Activated T-cell treated with anti-CD3 and anti-CD28 coated beads, Interleukin-2, amount 50 U/mL, for 1 hour (primary cell): ENCODE data around the gene USH2A.
"Not testable (repeated sequence)": the region's sequence is repeated elsewhere in the genome, so short reads cannot be mapped to it uniquely, and the experiment has no call there.

Experiments
- DNase-seq: peaks from one replicate; pipeline ENCODE4 v3.0.0-alpha.2; 2020

The USH2A gene

GRCh38 chr1:216028631-216029030 is 394.6 kb downstream of the USH2A start:
- DNase-seq: no peak

DNA sequence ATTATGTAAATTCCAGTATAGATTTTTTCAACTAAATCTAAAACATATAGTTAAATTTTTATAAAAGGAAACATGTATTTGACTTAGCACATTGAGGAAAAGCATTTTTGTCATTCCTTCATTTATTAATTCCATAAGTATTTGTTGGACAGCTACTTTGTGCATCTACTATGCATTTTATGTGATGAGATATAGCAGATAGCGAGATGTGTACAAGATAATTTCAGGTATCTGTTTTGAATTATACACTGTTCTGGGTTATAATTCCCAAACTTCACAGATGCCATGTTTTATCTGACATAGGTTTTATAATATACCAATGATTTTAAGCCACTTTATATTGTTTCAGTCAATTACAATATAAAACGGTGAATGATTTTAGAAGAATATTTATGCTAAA is 398.7 kb downstream of the USH2A start:
- DNase-seq: no peak

- DNase-seq: no peak
These were observed 402.4 kb downstream of the USH2A start for GRCh38 chr1:216020743-216021345.

DNA sequence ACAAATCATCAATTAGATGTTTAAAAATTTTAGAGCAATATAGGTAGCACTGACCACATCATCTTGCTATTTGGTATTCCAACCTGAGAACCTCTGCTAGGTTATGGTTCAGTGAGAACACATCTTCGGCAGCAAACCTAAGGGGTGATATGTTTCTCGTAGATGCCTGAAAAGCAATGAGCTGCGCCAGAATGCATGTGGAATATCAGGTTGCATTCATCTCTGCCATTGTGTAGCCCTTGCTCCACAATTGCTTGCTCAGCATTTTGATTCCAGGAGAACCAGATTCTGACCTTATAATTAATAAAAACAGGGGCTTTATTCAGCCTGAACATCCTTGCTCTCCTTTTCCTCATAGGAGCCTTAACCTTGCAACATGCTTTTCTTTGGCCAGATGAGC is 408.1 kb downstream of the USH2A start:
- no peak for DNase-seq

DNA sequence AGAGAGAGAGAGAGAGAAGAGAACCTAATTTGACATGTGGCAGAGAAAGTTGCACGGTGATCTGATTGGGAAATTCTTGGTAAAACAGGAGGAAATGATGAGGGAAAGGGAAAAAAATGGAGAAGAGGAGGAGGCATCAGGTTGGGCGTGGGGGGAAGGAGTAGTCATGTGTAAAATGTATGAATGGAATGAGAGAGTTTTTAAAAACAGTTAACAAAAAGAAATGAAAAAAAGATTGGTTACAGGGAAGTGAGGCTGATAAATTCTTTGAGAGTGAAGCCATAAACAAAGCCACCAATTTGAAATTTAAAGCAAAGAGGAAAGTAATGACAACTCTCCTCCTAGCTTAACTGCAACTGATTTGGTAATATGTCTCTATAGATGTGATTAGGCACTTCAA is 409.2 kb downstream of the USH2A start:
- DNase-seq: no peak

DNA sequence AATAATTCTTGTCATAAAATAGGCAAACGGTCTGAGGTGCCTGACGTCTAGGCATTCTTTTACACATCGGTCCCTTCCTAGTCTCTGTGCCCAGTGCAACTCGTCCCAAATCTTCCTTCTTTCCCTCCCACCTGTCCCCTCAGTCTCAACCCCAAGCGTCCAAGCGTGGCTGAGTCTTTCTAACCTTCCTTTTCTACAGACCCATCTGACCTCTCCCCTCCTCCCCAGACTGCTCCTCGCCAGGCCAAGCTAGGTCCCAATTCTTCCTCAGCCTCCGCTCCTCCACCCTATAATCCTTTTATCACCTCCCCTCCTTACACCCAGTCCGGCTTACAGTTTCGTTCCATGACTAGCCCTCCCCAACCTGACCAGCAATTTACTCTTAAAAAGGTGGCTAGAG is 413.8 kb downstream of the USH2A start:
- not testable (repeated sequence) for DNase-seq

DNA sequence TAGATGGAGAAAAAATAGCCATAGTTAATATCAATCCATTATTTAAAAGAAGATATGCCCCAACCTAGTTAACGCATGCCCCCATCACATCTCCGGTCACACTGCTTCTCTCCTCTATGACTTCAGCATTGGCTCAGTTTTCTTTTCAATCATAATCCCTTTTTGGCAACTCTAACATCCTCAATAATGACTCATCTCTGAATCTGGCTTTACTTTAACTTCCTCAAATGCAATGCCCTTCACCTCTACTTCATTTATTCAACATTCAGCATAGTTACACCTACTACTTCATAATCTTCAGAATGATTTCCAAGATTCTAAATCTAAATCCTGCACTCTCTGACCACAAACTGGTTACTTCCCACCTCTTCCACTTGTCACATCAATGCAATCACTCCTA is 417.3 kb downstream of the USH2A start:
- DNase-seq: no peak

DNA sequence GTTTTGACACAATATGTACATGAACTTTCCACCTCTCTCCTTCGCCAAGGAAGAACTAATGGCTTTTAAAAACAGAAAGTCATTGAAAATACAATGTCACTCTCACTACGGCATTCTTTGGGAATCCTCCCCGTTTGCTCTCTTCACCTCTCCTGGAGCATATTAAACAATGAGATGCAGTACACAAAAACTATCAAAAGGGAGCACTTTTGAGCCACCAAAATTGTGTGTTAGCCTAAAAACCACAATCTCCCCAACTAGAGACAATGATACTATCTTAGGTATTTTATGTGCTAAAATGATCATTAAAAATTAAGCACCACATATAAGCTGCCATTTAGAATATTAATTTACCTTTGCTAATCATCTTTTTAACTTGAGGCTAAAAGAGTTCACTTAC is 430.6 kb downstream of the USH2A start:
- DNase-seq: no peak

DNA sequence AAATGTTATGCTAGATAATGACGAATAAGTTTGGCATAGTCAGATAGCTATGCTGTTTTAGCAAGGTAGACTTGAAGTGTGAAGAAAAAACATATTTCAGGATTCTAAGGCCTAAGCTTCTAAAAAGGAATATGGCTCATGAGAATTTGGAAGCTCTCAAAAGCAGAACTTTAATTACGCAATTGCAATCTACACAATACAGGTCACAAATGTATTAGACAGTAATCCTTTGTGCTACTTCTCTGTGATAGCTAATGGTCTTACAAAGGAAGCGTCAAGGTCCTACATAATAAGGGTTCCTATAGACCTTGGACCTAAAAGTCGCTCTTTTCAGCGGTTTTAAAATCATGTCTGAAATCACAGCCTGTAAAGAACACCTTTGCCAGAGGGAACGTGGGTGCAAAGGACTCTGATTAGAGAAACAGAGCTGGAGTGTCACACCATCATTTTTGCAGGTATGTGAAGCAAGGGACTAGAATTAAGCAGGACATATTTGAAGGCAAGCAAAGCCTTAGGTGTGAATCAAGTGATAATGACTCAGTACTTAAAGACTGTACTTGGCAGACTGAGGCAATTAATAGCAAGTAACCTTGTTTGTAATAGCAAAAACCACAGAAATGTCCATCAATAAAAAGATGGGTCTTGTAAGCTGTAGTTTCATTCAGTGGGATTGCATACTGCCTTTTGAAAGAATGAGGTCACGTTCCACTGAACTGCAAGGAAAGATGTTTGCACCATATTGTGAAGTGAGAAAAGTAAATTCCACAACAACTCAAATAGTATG is 436.0 kb downstream of the USH2A start:
- no peak for DNase-seq

DNA sequence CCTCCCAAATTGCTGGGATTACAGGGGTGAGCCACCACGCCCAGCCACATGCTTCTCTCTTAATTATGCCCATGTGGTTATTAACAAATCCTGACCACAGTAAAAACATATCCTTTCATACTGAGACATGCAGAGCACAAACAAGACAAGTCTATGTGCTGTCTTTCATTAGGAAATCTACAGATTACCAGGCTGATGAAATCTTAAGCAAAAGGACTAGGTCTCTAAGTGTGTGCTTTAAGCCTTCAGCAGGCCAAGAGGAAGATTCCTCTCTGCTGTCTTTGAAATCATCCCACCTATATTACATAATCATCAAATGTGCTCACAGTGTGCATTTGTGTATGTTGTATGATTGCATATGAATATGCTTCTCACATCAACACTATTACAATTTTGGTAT is 436.8 kb downstream of the USH2A start:
- no peak for DNase-seq

DNA sequence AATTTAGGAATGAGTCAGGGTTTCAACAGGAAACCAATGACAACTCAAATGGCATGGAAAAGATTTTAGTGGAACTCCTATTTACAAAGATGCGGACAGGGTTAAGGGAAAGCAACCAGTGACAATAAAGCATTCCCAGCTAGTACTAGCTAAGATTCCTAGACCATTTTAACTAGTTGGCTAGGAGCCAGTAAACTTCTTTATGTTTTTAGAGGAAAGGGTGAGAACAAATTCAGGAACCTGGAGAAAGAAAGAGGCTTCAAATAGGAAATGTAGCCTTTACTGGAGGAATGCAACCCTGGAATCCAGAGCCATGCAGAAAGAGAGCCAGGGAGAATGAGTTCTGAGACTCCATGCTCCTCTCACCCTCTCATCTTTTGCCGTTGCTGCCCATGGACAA is 439.6 kb downstream of the USH2A start:
- DNase-seq: no peak

DNA sequence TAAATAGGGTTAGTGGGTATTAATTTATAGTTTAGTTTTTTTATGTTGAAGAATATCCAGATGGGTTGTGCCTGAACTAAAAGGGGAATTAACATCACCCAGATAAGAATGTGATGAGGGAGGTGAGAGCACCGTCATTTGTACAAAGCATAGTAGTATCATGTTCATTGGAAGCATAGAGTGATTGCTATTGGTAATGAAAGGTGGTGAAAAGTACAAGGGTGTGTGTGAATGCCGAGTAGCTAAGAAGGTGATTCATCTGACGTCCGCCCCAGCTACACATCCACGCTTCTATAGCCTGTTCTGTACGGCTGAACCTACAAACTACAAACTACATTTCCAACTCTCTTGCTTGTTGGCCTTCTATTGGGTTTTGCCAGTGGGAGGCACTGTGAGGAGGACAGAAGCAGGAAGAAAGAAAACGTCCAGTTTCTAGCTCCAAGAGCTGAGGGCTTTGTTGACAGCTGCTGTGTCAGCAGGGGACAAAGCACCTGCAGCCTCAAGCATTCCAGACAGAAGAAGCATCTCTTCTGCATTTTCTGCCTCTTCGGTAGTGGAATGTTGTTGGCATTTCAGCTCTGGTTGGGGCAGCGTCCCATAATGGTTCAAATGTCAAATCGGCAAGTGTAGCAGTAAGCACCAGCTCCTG is 451.3 kb downstream of the USH2A start:
- DNase-seq: no peak

DNA sequence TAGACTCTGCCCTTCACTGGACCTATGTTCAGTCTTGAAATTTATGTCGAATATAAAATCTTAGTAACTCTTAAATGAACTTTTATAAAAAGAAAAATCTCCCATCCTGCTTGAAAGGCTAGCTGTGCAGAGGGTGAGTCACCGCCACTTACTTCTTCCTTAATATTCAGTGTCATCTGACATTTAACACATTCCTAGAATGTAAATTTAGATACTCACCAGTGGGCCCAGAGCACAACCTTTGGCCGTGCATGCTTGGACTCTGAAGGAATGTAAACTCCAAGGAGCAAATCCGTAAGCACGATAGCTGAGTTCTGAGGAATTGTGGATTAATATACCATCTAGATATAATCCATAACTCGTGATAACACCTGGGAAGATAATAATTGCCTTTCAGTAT is 452.8 kb downstream of the USH2A start:
- DNase-seq: no peak

DNA sequence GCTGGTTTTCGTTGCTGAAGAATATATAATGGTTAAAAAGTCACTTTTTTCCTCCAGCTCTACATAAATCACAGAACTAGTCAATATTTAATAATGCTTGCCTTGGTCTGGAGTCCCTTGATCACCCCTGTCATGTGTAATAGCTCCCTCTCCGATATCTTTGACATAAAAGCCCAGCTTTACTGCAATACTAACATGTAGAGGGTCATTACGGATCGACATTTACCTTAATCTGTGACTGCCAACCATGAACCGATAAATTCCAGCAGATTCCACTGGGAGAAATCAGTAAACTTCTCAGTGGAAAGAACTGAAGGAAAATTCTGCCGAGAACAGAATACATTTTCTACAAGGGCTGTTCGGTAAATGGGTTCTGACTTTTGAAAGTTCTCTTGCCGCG is 459.6 kb downstream of the USH2A start:
- DNase-seq: no peak

GRCh38 chr1:215963040-215963439 is 460.2 kb downstream of the USH2A start:
- DNase-seq: no peak

DNA sequence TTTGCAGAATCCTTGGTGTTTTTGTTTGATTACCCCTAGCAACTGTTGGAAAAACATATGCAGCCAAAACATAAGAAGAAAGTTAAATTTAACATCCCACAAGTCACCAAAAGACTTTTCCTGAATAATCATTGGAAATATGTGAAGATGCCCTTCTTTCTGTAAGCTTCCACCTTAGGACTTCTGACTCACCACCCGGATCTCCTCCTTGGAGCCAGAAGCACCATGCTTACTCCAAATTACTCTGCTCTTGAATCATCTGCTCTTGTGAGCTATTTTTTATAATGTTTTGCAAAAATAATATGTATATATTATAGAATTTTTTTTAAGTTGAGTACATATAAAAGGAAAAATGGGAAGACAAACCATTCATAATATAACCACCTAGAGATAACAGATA is 464.4 kb downstream of the USH2A start:
- no peak for DNase-seq

- DNase-seq: no peak
These were observed 465.6 kb downstream of the USH2A start for GRCh38 chr1:215957663-215958062.

- no peak for DNase-seq
These were observed 490.7 kb downstream of the USH2A start for GRCh38 chr1:215932558-215932957.

GRCh38 chr1:215926670-215927069 is 496.6 kb downstream of the USH2A start:
- DNase-seq: no peak

DNA sequence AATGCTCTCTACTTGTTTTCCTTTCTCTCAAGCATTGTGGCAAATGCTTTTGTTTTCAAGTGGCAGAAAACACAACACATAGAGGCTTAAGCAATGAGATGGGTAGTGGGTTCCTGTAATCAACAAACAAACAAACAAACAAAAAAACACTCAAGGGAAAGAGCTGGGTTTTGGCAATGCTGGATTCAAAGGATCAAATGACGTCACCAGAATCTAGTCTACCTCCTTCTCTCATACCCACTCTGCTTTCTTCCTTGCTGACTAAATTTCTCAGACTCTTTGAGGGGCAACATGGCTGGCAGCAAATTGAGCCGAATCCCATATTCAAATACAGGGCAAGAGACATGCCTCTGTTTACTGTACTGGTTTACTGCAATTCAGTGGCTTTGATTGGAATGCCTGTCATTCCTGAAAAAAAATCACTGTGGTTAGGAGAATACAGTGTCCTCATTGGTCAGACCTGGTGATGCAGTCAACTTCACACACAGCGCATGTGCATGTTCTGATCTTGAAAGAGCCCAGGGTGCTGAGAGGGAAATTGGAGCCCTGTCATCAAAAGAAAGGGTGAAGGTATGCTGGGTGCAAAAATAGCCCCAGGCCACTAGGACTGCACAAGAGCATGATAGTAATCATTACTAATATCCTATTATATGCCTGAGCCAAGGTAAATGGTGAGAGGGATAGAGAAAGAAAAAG is 500.0 kb downstream of the USH2A start:
- no peak for DNase-seq

GRCh38 chr1:215911406-215911968 is 511.8 kb downstream of the USH2A start:
- DNase-seq: no peak

DNA sequence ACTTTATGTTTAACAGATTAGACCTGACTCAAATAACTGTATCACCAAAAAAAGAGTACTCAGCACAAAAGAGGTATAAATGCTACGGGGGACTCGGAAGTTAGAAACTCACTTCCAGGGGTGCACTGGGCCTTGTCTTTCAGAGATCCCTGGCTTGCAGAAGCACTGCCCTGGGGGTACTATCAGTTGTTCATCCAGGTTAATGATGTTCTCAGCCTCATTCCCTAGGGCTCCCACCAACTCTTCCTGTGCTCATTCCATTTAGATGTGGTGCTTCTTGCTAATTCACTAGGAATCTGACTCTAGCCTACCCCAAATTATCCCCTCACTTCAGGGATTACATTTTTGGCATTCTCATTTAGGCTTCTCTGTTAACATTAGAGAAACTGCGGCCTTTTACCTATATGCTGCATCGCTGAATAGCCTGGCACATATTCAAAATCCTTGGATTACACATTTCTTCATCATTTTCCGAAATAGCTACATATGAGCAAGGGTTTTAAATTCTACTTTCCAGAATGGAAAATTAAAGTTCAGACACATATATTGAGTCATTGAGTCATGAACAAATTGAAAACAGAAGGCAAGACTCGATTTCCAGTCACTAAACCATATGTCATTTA is 517.6 kb downstream of the USH2A start:
- no peak for DNase-seq

DNA sequence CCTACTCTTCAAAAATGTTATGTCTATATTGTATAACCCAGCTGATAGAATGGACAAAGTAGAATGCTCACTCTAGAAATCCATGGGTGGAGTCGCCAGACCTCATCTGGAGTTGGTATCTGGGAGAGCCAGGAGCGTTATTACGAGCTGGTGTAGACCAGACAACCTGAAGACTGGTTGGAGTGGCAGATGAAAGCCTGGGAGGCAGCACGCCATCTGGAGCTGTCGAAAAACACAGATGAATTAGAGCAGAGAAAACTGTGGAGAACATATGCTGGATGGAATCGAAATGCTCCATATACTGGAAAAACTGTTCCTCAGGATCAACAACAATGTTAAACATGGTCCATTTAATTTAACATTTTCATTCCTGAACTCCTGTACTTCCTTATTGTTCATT is 522.6 kb downstream of the USH2A start:
- no peak for DNase-seq
